Measurements from ENCODE around the gene STPG1. TPM values are rescaled to one million over a fixed set of nuclear protein-coding genes. Genes with fewer than 3 reads are reported as not detected.

STPG1 gene
- polyA plus RNA-seq, 1 donor (not counting 4 experiments of a cell fraction or from before 2014, with no cell fraction given): 16.6 TPM

DNA sequence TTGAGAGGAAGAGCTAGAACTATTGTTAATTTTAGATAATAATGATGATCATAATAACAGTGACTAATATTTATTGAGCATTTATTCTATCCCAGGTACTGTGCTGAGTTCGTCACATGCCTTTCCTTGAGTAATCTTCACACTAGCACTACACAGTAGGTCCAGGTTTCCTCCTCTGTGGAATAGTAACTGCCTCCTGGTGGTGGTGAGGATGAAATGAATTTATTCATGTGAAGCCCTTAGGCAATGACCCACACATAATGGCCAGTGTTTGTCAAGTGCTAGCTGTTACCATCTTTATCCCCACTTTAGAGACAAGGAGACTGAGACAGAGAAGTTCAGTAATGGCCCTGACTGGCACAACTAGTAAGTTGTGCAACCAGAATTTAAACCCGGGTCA, 7.9 kb upstream of the STPG1 start:
- H3K4me1 ChIP-seq (ENCODE audit: control insufficient read depth, extremely low read depth, insufficient read depth, low read length): peaks cover 33% of the 10 kb centered on the region
- dilution Hi-C loops (cut with MboI; ENCODE audit: extremely low pct_ligation_motif_present, low sequenced_read_pairs): no loop called here
- no peaks in the 10 kb centered on the region for H3K9me3 ChIP-seq (ENCODE audit: control insufficient read depth, low read depth, low read length)
- TF ChIP-seq CTCF (optimal IDR thresholded peaks at IDR 0.05 in 1 of 3, IDR thresholded peaks at IDR 0.05 in 1 of 3, conservative IDR thresholded peaks at IDR 0.05 in 1 of 3; ENCODE audit: extremely low read depth in 1 of 3, insufficient read depth in 2 of 3, low read length in 3 of 3) (peak in 2 of 3 experiments; percentile 6 to 12), EZH2 (IDR thresholded peaks at IDR 0.05; ENCODE audit: low read length) (no peak)
- H3K9me1 ChIP-seq (ENCODE audit: control insufficient read depth, extremely low read depth, insufficient read depth, low read length): no peaks in the 10 kb centered on the region
- no peak overlapping the region for H3K9ac ChIP-seq (ENCODE audit: control insufficient read depth, extremely low read depth, insufficient read depth, low read length)
- no peaks in the 10 kb centered on the region for H3K27me3 ChIP-seq (ENCODE audit: control insufficient read depth, extremely low read depth, insufficient read depth, low read length)
- no peak overlapping the region for H3K27ac ChIP-seq (ENCODE audit: control insufficient read depth, insufficient read depth, low read length)
- H3K36me3 ChIP-seq (ENCODE audit: control insufficient read depth in 2 of 2, extremely low read depth in 1 of 2, insufficient read depth in 2 of 2, low read length in 2 of 2): peaks cover 12 to 26% of the 10 kb centered on the region in 2 experiments
- peaks cover 15% of the 10 kb centered on the region for H3K79me2 ChIP-seq (ENCODE audit: control insufficient read depth, insufficient read depth, low read length)
- no peak overlapping the region for H3K4me2 ChIP-seq (ENCODE audit: control insufficient read depth, extremely low read depth, insufficient read depth, low read depth, low read length)
- DNase-seq (ENCODE audit: low read depth, low spot score) (no peak), FAIRE-seq (no peak)
- H3K4me3 ChIP-seq (ENCODE audit: control insufficient read depth in 2 of 3, extremely low read depth in 1 of 3, insufficient read depth in 2 of 3, low read depth in 1 of 3, low read length in 3 of 3): no peak overlapping the region
- no peak overlapping the region for H2AFZ ChIP-seq (ENCODE audit: control insufficient read depth, low read length)
- no peaks in the 10 kb centered on the region for H4K20me1 ChIP-seq (ENCODE audit: control insufficient read depth, extremely low read depth, insufficient read depth, low read length)

GRCh38 chr1:24420547-24420946, 7.0 kb upstream of the STPG1 start:
- FAIRE-seq (no peak), DNase-seq (ENCODE audit: low read depth, low spot score) (no peak)
- TF ChIP-seq CTCF (optimal IDR thresholded peaks at IDR 0.05 in 1 of 3, IDR thresholded peaks at IDR 0.05 in 1 of 3, conservative IDR thresholded peaks at IDR 0.05 in 1 of 3; ENCODE audit: extremely low read depth in 1 of 3, insufficient read depth in 2 of 3, low read length in 3 of 3): no peak
- no peak for TF ChIP-seq EZH2 (IDR thresholded peaks at IDR 0.05; ENCODE audit: low read length)
- dilution Hi-C loops (cut with MboI; ENCODE audit: extremely low pct_ligation_motif_present, low sequenced_read_pairs): no loop called here
- H3K36me3 ChIP-seq (ENCODE audit: control insufficient read depth in 2 of 2, extremely low read depth in 1 of 2, insufficient read depth in 2 of 2, low read length in 2 of 2): peaks cover 12 to 26% of the 10 kb centered on the region in 2 experiments
- peaks cover 22% of the 10 kb centered on the region for H3K79me2 ChIP-seq (ENCODE audit: control insufficient read depth, insufficient read depth, low read length)
- peaks cover 37% of the 10 kb centered on the region for H3K4me1 ChIP-seq (ENCODE audit: control insufficient read depth, extremely low read depth, insufficient read depth, low read length)
- no peaks in the 10 kb centered on the region for H3K9me1 ChIP-seq (ENCODE audit: control insufficient read depth, extremely low read depth, insufficient read depth, low read length)
- H3K27me3 ChIP-seq (ENCODE audit: control insufficient read depth, extremely low read depth, insufficient read depth, low read length): no peaks in the 10 kb centered on the region
- H3K9me3 ChIP-seq (ENCODE audit: control insufficient read depth, low read depth, low read length): no peaks in the 10 kb centered on the region
- no peak overlapping the region for H3K27ac ChIP-seq (ENCODE audit: control insufficient read depth, insufficient read depth, low read length)
- H3K4me2 ChIP-seq (ENCODE audit: control insufficient read depth, extremely low read depth, insufficient read depth, low read depth, low read length): no peak overlapping the region
- no peaks in the 10 kb centered on the region for H4K20me1 ChIP-seq (ENCODE audit: control insufficient read depth, extremely low read depth, insufficient read depth, low read length)
- no peak overlapping the region for H3K9ac ChIP-seq (ENCODE audit: control insufficient read depth, extremely low read depth, insufficient read depth, low read length)
- H2AFZ ChIP-seq (ENCODE audit: control insufficient read depth, low read length): no peak overlapping the region
- H3K4me3 ChIP-seq (ENCODE audit: control insufficient read depth in 2 of 3, extremely low read depth in 1 of 3, insufficient read depth in 2 of 3, low read depth in 1 of 3, low read length in 3 of 3): no peak overlapping the region
